ENCODE data around the gene CDC40. TPM values are rescaled to one million over a fixed set of nuclear protein-coding genes. Genes with fewer than 3 reads are reported as not detected.

The CDC40 gene
- total RNA-seq, 4 donors from 2014 or later, result 14.6 to 19.7 (median 16.5) TPM

GRCh38 chr6:110246900-110247546, 66.8 kb downstream of the CDC40 start:
- in situ Hi-C loops (cut with MboI; ENCODE audit: low sequenced_read_pairs in 4 of 4) (no loop called here), intact Hi-C loops (cut with DNase I; ENCODE audit: low total_unique reads) (no loop called here)
- H3K27me3 ChIP-seq, result no peaks in the 10 kb centered on the region
- ATAC-seq, result no peak
- no peaks in the 10 kb centered on the region for H3K9me3 ChIP-seq
- DNase-seq, result no peak
- no peak overlapping the region for H3K4me3 ChIP-seq
- no peaks in the 10 kb centered on the region for H3K4me1 ChIP-seq
- no peaks in the 10 kb centered on the region for H3K36me3 ChIP-seq
- TF ChIP-seq POLR2A (IDR thresholded peaks at IDR 0.05) (no peak), CTCF (IDR thresholded peaks at IDR 0.05 in 4 of 5, conservative IDR thresholded peaks at IDR 0.05 in 1 of 5) (no peak)
- H3K27ac ChIP-seq, result no peak overlapping the region

GRCh38 chr6:110250058-110250457, 69.8 kb downstream of the CDC40 start:
- intact Hi-C loops (cut with DNase I; ENCODE audit: low total_unique reads), result no loop called here
- Histone ChIP-seq H3K36me3 (no peaks in the 10 kb centered on the region), H3K9me3 (no peaks in the 10 kb centered on the region), H3K4me1 (no peaks in the 10 kb centered on the region), H3K27me3 (no peaks in the 10 kb centered on the region), H3K27ac (no peak overlapping the region), H3K4me3 (no peak overlapping the region)
- in situ Hi-C loops (cut with MboI; ENCODE audit: low sequenced_read_pairs in 4 of 4), result no loop called here
- TF ChIP-seq CTCF (IDR thresholded peaks at IDR 0.05 in 4 of 5, conservative IDR thresholded peaks at IDR 0.05 in 1 of 5) (no peak), POLR2A (IDR thresholded peaks at IDR 0.05) (no peak)
- DNase-seq, result no peak
- no peak for ATAC-seq

- no peaks in the 10 kb centered on the region for H3K9me3 ChIP-seq
- no peak for TF ChIP-seq POLR2A (IDR thresholded peaks at IDR 0.05)
- no peak for TF ChIP-seq CTCF (IDR thresholded peaks at IDR 0.05 in 4 of 5, conservative IDR thresholded peaks at IDR 0.05 in 1 of 5)
- H3K36me3 ChIP-seq, result no peaks in the 10 kb centered on the region
- in situ Hi-C loops (cut with MboI; ENCODE audit: low sequenced_read_pairs in 4 of 4), result no loop called here
- no peak overlapping the region for H3K27ac ChIP-seq
- DNase-seq (no peak), ATAC-seq (no peak)
- no peak overlapping the region for H3K4me3 ChIP-seq
- H3K27me3 ChIP-seq, result no peaks in the 10 kb centered on the region
- intact Hi-C loops (cut with DNase I; ENCODE audit: low total_unique reads), result no loop called here
- H3K4me1 ChIP-seq, result no peaks in the 10 kb centered on the region
Measured at GRCh38 chr6:110250838-110251237, 70.6 kb downstream of the CDC40 start.

DNA sequence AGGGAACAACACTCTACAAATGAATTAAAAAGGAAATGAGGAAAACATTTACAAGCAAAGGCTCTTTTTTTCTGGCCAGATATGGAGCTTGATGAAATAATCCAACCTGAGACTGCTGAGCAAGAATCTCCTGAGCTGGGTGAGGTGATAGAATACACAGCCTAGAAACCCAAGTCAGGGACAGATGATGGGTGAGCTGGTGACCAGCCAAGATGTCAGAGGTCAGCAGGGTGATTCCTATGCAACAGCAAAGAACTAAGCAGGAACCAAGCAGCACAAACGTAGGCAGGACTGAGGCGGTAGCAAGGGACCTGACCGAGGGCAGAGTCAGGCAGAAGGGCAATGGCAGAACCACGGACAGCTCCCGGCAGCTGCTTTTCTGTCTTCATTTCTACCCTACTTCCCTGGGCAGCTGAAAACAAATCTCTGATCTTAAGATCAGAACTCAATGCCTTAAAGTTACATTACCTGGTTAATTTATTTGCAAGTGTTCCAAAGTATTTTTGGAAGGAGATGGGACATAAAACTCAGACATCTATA, 75.1 kb downstream of the CDC40 start:
- intact Hi-C loops (cut with DNase I; ENCODE audit: low total_unique reads) (no loop called here), in situ Hi-C loops (cut with MboI; ENCODE audit: low sequenced_read_pairs in 4 of 4) (no loop called here)
- no peak overlapping the region for H3K27ac ChIP-seq
- no peaks in the 10 kb centered on the region for H3K36me3 ChIP-seq
- ATAC-seq (no peak), DNase-seq (no peak)
- H3K4me1 ChIP-seq, result no peaks in the 10 kb centered on the region
- H3K4me3 ChIP-seq, result no peak overlapping the region
- TF ChIP-seq POLR2A (IDR thresholded peaks at IDR 0.05), result no peak
- no peak for TF ChIP-seq CTCF (IDR thresholded peaks at IDR 0.05 in 4 of 5, conservative IDR thresholded peaks at IDR 0.05 in 1 of 5)
- no peaks in the 10 kb centered on the region for H3K9me3 ChIP-seq
- H3K27me3 ChIP-seq, result no peaks in the 10 kb centered on the region

- H3K9me3 ChIP-seq, result no peaks in the 10 kb centered on the region
- ATAC-seq (no peak), DNase-seq (no peak)
- H3K4me1 ChIP-seq, result no peaks in the 10 kb centered on the region
- H3K27me3 ChIP-seq, result no peaks in the 10 kb centered on the region
- intact Hi-C loops (cut with DNase I; ENCODE audit: low total_unique reads), result no loop called here
- TF ChIP-seq CTCF (IDR thresholded peaks at IDR 0.05 in 4 of 5, conservative IDR thresholded peaks at IDR 0.05 in 1 of 5), result no peak
- no peak for TF ChIP-seq POLR2A (IDR thresholded peaks at IDR 0.05)
- H3K4me3 ChIP-seq, result no peak overlapping the region
- in situ Hi-C loops (cut with MboI; ENCODE audit: low sequenced_read_pairs in 4 of 4), result no loop called here
- H3K36me3 ChIP-seq, result no peaks in the 10 kb centered on the region
- H3K27ac ChIP-seq, result no peak overlapping the region
Measured at GRCh38 chr6:110256366-110256765, 76.1 kb downstream of the CDC40 start.
